Thyroid gland (tissue), 4 donors: ENCODE results near the gene SLC30A7. TPM values are rescaled to one million over a fixed set of nuclear protein-coding genes. Genes with fewer than 3 reads are reported as not detected.

Experiments
- DNase-seq, 2 donors: peaks; one replicate each; pipeline ENCODE4 v3.0.0-alpha.2; 2019
- H3K27ac ChIP-seq, 3 donors: fragments of 200-600 bp; sonication (generic); 1 replicate in 2 of 3; 2 replicates in 1 of 3; pipeline ENCODE4 v1.5.1; 2016 to 2019; ENCODE audit warnings: mild to moderate bottlenecking in 1 of 3, moderate library complexity in 1 of 3
- H3K27me3 ChIP-seq: fragments of 200-600 bp; sonication (generic); one replicate; pipeline ENCODE4 v1.5.1; 2019
- H3K36me3 ChIP-seq, 2 donors: fragments of 200-600 bp; sonication (generic); one replicate each; pipeline ENCODE4 v1.5.1; 2016 to 2019
- H3K4me1 ChIP-seq, 2 donors: fragments of 200-600 bp; sonication (generic); one replicate each; pipeline ENCODE4 v1.5.1; 2017 to 2019
- H3K4me3 ChIP-seq, 3 donors: fragments of 200-600 bp; sonication (generic); replicated peaks in 1 of 3; 1 replicate in 2 of 3; 2 replicates in 1 of 3; pipeline ENCODE4 v1.5.1; 2016; ENCODE audit warnings: mild to moderate bottlenecking in 1 of 3
- H3K9me3 ChIP-seq: fragments of 200-600 bp; sonication (generic); one replicate; pipeline ENCODE4 v1.5.1; 2017
- POLR2A ChIP-seq, 2 donors: fragments of 450-650 bp; IDR thresholded peaks; one replicate each; pipeline ENCODE4 v1.6.1; 2017; ENCODE audit warnings: antibody characterized with exemption in 2 of 2, mild to moderate bottlenecking in 2 of 2, moderate library complexity in 1 of 2
- WGBS, 2 donors: methylation state at CpG; one replicate each; pipeline ENCODE4 v1.1.5; 2017; 5-methylcytosine and 5-hydroxymethylcytosine counted together
- intact Hi-C: fragments of 100-400 bp; cut with DNase I; formaldehyde crosslinking; loops from one replicate; pipeline ENCODE4 v1.15.1; 2023
- total RNA-seq, 4 donors: library from RNA; depleted of rRNA; stranded (reverse); fragments of >200 nt; gene quantifications; one replicate each; pipeline ENCODE4 v1.2.3, GENCODE V29; 2016
- TF ChIP-seq, protein P1 (sequence below), 6 experiments: fragments of 200-600 bp in 3 of 6; fragments of 450-650 bp in 3 of 6; sonication (generic) in 3 of 6; IDR thresholded peaks; one replicate each; pipeline ENCODE4 v1.5.1; 2016 to 2019; ENCODE audit warnings: antibody characterized with exemption in 6 of 6, mild to moderate bottlenecking in 2 of 6, inconsistent platforms in 1 of 6, moderate library complexity in 1 of 6

The SLC30A7 gene
- total RNA-seq, 4 donors from 2014 or later: 32.4 to 39.7 (median 36.1) TPM

DNA sequence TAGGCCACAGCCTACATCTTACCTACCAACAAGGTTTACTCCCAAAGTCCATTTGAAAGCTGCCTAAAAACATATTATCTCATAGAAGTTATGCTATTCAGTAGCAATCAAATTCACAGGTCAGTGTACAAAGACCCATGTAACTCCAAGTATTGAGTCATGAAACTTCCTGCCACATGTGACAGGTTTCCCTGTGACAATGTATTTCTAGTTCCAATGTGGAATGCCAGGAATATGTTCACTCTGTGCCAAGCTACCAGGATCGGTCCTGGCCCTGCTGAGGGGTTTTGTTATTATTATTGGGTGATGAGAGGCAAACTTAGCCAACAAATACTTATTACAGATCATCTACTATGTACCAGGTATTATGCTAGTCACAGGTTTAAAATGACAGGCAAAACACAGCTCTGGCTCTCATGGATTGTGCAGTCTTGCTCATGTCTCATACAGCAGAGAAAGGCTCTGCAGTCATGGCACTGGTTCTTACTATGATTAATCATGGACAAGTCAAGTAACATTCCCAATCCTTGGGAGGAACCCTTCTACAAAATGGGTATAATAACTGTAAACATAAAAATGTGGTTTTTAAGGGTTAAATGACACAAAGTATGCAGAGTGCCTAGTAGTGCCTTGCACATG, 107.2 kb downstream of the SLC30A7 start:
- Histone ChIP-seq H3K27ac (no peak overlapping the region), H3K27me3 (no peaks in the 10 kb centered on the region), H3K4me1 (peaks cover 0 to 9% of the 10 kb centered on the region in 2 donors), H3K36me3 (peaks cover 0 to 3% of the 10 kb centered on the region in 2 donors), H3K4me3 (no peak overlapping the region), H3K9me3 (no peaks in the 10 kb centered on the region)
- intact Hi-C loops: no loop called here
- TF ChIP-seq, protein P1, sequence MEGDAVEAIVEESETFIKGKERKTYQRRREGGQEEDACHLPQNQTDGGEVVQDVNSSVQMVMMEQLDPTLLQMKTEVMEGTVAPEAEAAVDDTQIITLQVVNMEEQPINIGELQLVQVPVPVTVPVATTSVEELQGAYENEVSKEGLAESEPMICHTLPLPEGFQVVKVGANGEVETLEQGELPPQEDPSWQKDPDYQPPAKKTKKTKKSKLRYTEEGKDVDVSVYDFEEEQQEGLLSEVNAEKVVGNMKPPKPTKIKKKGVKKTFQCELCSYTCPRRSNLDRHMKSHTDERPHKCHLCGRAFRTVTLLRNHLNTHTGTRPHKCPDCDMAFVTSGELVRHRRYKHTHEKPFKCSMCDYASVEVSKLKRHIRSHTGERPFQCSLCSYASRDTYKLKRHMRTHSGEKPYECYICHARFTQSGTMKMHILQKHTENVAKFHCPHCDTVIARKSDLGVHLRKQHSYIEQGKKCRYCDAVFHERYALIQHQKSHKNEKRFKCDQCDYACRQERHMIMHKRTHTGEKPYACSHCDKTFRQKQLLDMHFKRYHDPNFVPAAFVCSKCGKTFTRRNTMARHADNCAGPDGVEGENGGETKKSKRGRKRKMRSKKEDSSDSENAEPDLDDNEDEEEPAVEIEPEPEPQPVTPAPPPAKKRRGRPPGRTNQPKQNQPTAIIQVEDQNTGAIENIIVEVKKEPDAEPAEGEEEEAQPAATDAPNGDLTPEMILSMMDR (IDR thresholded peaks at IDR 0.05): no peak
- DNase-seq: no peak
- 46 to 75% methylated on average over 1 of the region's 1 CpG for WGBS, 2 donors

DNA sequence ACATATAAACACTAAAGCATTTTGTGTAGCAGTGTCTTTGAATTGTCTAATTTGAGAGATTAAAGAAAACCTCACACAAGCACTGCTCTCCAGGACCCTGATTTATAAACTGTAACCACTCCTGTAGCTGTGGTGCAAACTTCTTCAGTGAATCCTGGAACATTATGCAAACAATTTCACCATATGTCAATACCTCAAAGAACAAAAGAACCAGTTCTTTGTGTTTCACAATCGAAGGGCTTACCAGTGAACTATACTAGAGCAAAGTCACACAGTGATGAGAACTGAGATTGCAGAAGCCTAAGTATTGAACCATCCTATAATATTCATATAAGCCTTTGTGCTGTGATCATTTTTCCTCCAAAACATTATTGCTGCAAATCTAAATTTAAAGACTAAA, 108.2 kb downstream of the SLC30A7 start:
- H3K27ac ChIP-seq: no peak overlapping the region
- 33 to 48% methylated on average over 1 of the region's 1 CpG for WGBS, 2 donors
- H3K4me3 ChIP-seq: no peak overlapping the region
- TF ChIP-seq, protein P1 (IDR thresholded peaks at IDR 0.05): no peak
- no peak for TF ChIP-seq POLR2A (IDR thresholded peaks at IDR 0.05)
- H3K9me3 ChIP-seq: no peaks in the 10 kb centered on the region
- peaks cover 0 to 3% of the 10 kb centered on the region in 2 donors for H3K36me3 ChIP-seq
- peaks cover 0 to 9% of the 10 kb centered on the region in 2 donors for H3K4me1 ChIP-seq
- no peaks in the 10 kb centered on the region for H3K27me3 ChIP-seq
- no peak for DNase-seq
- intact Hi-C loops: no loop called here

DNA sequence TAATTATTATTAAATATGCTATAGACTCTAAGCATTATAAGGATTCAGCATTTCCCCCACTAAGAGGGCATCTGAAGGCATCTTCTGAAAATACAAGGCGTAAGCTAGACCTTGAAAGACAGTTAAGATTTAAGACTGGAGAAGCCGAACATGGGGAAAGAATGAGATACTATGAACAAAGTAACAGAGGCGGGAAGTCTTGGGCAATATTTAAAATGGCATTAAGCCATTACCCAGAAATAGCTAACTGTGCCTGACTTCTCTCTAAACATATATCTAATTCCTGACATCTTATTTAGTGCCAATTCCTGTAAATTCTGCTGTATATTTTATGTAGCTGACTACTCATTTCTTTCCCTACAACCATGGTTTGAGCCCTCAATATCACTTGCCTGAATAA, 108.8 kb downstream of the SLC30A7 start:
- intact Hi-C loops: no loop called here
- H3K36me3 ChIP-seq: peaks cover 0 to 3% of the 10 kb centered on the region in 2 donors
- DNase-seq: no peak
- H3K9me3 ChIP-seq: no peaks in the 10 kb centered on the region
- no peak overlapping the region for H3K4me3 ChIP-seq
- H3K27ac ChIP-seq: no peak overlapping the region
- H3K27me3 ChIP-seq: no peaks in the 10 kb centered on the region
- TF ChIP-seq, protein P1 (IDR thresholded peaks at IDR 0.05): no peak
- no peak for TF ChIP-seq POLR2A (IDR thresholded peaks at IDR 0.05)
- 89 to 92% methylated on average over 3 of the region's 3 CpGs for WGBS, 2 donors
- peaks cover 0 to 9% of the 10 kb centered on the region in 2 donors for H3K4me1 ChIP-seq

DNA sequence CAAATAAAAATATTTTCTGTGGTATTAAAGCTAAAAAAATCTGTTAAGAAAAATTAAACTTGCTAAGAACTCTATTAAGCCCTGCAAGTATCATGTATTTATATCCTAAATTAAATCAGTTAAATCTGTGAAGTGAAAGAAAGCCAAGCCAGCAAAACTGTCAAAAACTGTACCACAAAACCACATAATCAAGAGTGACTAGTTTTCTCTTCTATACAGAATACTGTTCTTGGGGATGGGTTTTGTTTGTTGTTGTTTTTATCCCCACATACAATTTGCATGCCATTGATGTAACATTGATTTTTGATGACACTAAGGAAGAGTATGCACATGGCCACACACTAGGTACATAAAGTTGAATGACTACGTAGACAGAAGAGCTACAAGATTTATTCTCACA, 109.3 kb downstream of the SLC30A7 start:
- no peaks in the 10 kb centered on the region for H3K27me3 ChIP-seq
- 98% methylated on average over 1 of the region's 1 CpG for WGBS, 2 donors
- intact Hi-C loops: no loop called here
- H3K27ac ChIP-seq: no peak overlapping the region
- TF ChIP-seq, protein P1 (IDR thresholded peaks at IDR 0.05): no peak
- TF ChIP-seq POLR2A (IDR thresholded peaks at IDR 0.05): no peak
- DNase-seq: no peak
- H3K4me3 ChIP-seq: no peak overlapping the region
- H3K4me1 ChIP-seq: peaks cover 0 to 9% of the 10 kb centered on the region in 2 donors
- peaks cover 0 to 3% of the 10 kb centered on the region in 2 donors for H3K36me3 ChIP-seq
- H3K9me3 ChIP-seq: no peaks in the 10 kb centered on the region

DNA sequence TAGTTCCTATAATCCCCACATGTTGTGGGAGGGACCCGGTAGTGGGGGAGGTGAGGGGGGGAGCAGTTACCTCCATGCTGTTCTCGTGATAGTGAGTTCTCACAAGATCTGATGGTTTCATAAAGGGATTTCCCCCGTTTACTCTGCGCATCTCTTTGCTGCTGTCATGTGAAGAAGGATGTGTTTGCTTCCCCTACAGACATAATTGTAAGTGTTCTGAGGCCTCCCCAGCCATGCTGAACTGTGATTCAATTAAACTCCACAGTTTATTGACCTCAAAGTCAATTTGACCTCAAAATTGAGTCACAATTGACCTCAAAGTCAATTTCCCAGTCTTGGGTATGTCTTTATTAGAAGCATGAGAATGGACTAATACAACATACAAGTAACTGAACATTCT, 110.0 kb downstream of the SLC30A7 start:
- Histone ChIP-seq H3K4me1 (peaks cover 0 to 9% of the 10 kb centered on the region in 2 donors), H3K36me3 (peaks cover 0 to under 1% of the 10 kb centered on the region in 2 donors), H3K27me3 (no peaks in the 10 kb centered on the region), H3K27ac (no peak overlapping the region), H3K4me3 (no peak overlapping the region), H3K9me3 (no peaks in the 10 kb centered on the region)
- intact Hi-C loops: no loop called here
- no peak for DNase-seq
- 93 to 95% methylated on average over 4 of the region's 4 CpGs for WGBS, 2 donors
- TF ChIP-seq POLR2A (IDR thresholded peaks at IDR 0.05): no peak
- TF ChIP-seq, protein P1 (IDR thresholded peaks at IDR 0.05): no peak
